ENCODE data around the gene MAML3.
A peak's percentile ranks its signal among the peaks of the same experiment; 100 is the strongest.

MAML3 gene

GRCh38 chr4:139767168-139767567 lies 386.8 kb downstream of the MAML3 start:
- FAIRE-seq (no peak), DNase-seq (ENCODE audit: insufficient read length, low spot score) (no peak)
- TF ChIP-seq CTCF (IDR thresholded peaks at IDR 0.05; ENCODE audit: insufficient read depth, missing control alignments), result no peak

GRCh38 chr4:139764686-139765310 lies 389.2 kb downstream of the MAML3 start:
- DNase-seq (ENCODE audit: insufficient read length, low spot score), result no peak
- no peak for TF ChIP-seq CTCF (IDR thresholded peaks at IDR 0.05; ENCODE audit: insufficient read depth, missing control alignments)
- FAIRE-seq, result no peak

GRCh38 chr4:139764182-139764581 lies 389.8 kb downstream of the MAML3 start:
- TF ChIP-seq CTCF (IDR thresholded peaks at IDR 0.05; ENCODE audit: insufficient read depth, missing control alignments), result no peak
- no peak for DNase-seq (ENCODE audit: insufficient read length, low spot score)
- no peak for FAIRE-seq

GRCh38 chr4:139763672-139764071 lies 390.3 kb downstream of the MAML3 start:
- FAIRE-seq (no peak), DNase-seq (ENCODE audit: insufficient read length, low spot score) (no peak)
- TF ChIP-seq CTCF (IDR thresholded peaks at IDR 0.05; ENCODE audit: insufficient read depth, missing control alignments), result no peak

GRCh38 chr4:139763205-139763604 lies 390.8 kb downstream of the MAML3 start:
- no peak for TF ChIP-seq CTCF (IDR thresholded peaks at IDR 0.05; ENCODE audit: insufficient read depth, missing control alignments)
- no peak for FAIRE-seq
- DNase-seq (ENCODE audit: insufficient read length, low spot score), result no peak

- no peak for TF ChIP-seq CTCF (IDR thresholded peaks at IDR 0.05; ENCODE audit: insufficient read depth, missing control alignments)
- FAIRE-seq, result no peak
- DNase-seq (ENCODE audit: insufficient read length, low spot score), result no peak
These were observed 391.3 kb downstream of the MAML3 start for GRCh38 chr4:139762720-139763119.

- FAIRE-seq (peak; percentile 78), DNase-seq (ENCODE audit: insufficient read length, low spot score) (no peak)
- peak; percentile 31 for TF ChIP-seq CTCF (IDR thresholded peaks at IDR 0.05; ENCODE audit: insufficient read depth, missing control alignments)
These were observed 392.5 kb downstream of the MAML3 start for GRCh38 chr4:139761461-139761860.
